ENCODE data around the gene WDR27.

DNA sequence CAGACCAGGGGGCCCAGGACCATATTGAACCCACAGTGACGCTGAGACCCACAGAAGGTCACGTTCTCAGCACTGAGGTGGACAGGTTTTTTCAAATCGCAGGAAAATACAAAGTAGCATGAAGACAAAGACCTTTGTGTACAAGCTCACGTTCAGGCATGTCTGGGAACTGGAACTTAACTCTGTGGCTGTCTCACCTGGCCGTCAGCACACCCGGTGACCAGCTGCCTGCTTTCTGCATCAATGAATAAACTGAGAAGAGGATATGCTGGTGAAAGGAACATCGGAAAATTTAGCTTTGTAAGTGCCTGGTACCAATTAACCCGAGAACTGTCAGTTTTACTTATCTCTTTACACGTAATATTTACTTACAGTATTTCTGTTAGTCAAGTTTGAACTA is 36.5 kb downstream of the WDR27 start:
- TF ChIP-seq, protein P1, sequence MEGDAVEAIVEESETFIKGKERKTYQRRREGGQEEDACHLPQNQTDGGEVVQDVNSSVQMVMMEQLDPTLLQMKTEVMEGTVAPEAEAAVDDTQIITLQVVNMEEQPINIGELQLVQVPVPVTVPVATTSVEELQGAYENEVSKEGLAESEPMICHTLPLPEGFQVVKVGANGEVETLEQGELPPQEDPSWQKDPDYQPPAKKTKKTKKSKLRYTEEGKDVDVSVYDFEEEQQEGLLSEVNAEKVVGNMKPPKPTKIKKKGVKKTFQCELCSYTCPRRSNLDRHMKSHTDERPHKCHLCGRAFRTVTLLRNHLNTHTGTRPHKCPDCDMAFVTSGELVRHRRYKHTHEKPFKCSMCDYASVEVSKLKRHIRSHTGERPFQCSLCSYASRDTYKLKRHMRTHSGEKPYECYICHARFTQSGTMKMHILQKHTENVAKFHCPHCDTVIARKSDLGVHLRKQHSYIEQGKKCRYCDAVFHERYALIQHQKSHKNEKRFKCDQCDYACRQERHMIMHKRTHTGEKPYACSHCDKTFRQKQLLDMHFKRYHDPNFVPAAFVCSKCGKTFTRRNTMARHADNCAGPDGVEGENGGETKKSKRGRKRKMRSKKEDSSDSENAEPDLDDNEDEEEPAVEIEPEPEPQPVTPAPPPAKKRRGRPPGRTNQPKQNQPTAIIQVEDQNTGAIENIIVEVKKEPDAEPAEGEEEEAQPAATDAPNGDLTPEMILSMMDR (IDR thresholded peaks at IDR 0.05): no peak
- no peak for TF ChIP-seq POLR2A (IDR thresholded peaks at IDR 0.05)

Data from esophagus squamous epithelium (tissue), 4 donors.